Measurements from ENCODE around the gene USP20.

- TF ChIP-seq CTCF (conservative IDR thresholded peaks at IDR 0.05) (no peak), EZH2 (IDR thresholded peaks at IDR 0.05; ENCODE audit: low read depth) (no peak)
Measured at GRCh38 chr9:129868872-129869486, 33.7 kb downstream of the USP20 start.

All from PC-9 (cell line).